Adrenal gland (tissue), 5 donors: Measurements from ENCODE around the gene PRR11.
"Not testable (repeated sequence)": the region's sequence is repeated elsewhere in the genome, so short reads cannot be mapped to it uniquely, and the experiment has no call there.

Experiments used
- CTCF ChIP-seq, 6 experiments: fragments of 450-650 bp in 4 of 6; fragments of 200-600 bp in 2 of 6; sonication (generic) in 1 of 6; IDR thresholded peaks; 1 replicate in 5 of 6; 2 replicates in 1 of 6; pipeline versions ENCODE4 v1.5.1 to v1.8.0; 2016 to 2021; ENCODE audit warnings: antibody characterized with exemption in 6 of 6, mild to moderate bottlenecking in 2 of 6, moderate library complexity in 1 of 6
- POLR2A ChIP-seq, 2 donors: fragments of 450-650 bp; IDR thresholded peaks; one replicate each; pipeline ENCODE4 v1.6.1; 2017; ENCODE audit warnings: antibody characterized with exemption in 2 of 2, mild to moderate bottlenecking in 2 of 2, moderate library complexity in 1 of 2
- donor health status: DM: no; HTN: no; CAD: no.

DNA sequence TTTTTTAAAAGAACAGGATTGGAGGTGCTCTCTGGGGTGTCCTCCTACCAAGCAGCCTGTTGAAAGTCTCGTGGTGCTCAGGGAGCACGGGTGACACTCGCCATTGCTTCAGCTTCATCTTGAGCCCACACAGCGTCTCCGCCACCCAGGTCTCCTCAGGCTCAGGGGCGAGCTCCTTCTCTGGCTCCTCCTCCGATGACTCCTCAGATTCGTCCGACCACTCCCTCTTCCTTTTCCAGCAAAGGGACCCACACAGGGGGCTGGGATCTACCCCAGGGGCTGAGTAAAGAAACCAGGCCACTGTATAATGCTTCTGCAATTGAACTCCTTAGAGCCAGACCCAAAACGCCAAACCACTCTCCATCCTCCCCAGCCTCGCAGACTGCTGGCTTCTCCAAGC, 24.1 kb downstream of the PRR11 start:
- TF ChIP-seq CTCF, POLR2A (IDR thresholded peaks at IDR 0.05): not testable (repeated sequence)
